Fibroblast of upper back skin (primary cell): ENCODE results near the gene GRB2.
"Not testable (repeated sequence)": the region's sequence is repeated elsewhere in the genome, so short reads cannot be mapped to it uniquely, and the experiment has no call there.

Experiments
- DNase-seq: peaks from one replicate; pipeline ENCODE4 v3.0.0-alpha.2; 2013

GRB2 gene

DNA sequence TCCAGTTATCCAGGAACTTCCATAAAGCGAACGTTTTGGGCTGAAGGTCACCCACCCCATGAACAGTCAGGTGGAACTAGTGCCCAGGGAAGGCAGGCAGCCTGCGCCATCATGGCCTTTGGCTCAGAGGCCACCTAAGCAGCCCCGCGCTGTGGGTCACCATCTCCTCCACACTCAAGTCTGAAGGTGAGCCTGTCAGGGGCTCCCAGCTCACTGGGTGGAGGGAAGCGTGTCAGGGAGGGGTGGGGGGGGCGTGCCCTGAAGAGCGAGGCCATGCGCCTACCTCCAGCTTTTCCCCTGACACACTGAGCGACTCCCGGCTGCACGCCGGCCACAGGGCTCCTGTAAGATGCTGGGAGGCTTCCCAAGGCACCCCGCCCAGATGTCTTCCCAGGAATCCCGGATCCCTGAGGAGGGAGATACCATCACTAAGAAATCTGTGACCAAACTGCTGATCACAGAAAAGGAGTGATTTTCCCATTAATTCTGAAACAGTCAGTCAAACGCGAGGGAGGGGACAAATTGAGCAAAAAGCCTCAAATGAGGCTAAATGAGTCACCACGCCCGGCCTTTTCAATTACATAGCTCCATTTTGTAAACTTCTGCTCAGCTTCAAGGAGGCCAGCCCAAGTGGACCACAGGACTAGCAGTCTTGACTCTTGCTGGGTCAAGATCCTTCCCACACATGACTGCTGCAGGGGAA is 89.8 kb downstream of the GRB2 start:
- DNase-seq: no peak

DNA sequence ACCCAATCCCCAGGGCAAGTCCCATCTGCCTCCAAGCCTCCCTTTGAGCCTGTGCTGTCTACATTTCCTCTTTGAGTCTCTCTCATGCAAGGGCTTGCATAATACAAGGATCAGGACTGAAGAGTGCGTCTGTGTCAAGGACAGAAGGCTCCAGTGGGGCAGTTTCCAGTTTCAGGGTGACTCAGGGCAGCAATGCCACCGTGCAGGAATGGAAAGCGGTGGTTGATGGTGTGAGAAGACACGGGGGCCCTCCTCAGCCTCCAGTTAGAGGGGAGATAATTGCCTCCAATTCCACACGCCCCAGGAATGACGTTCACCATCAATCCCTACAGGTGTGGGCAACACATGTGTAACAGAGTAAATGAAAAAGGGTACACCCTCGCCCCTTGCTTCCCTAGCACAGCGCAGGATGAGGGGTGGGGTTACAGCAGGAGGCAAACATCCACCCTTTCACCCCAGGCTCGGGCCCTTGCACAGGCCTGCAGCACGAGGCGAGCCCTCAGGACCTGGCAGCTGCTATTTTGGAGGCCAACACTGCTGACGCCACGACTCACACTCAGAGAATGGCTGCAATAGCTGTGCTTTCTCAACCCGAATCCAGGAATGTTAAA is 91.4 kb downstream of the GRB2 start:
- peak; percentile 42 for DNase-seq

DNA sequence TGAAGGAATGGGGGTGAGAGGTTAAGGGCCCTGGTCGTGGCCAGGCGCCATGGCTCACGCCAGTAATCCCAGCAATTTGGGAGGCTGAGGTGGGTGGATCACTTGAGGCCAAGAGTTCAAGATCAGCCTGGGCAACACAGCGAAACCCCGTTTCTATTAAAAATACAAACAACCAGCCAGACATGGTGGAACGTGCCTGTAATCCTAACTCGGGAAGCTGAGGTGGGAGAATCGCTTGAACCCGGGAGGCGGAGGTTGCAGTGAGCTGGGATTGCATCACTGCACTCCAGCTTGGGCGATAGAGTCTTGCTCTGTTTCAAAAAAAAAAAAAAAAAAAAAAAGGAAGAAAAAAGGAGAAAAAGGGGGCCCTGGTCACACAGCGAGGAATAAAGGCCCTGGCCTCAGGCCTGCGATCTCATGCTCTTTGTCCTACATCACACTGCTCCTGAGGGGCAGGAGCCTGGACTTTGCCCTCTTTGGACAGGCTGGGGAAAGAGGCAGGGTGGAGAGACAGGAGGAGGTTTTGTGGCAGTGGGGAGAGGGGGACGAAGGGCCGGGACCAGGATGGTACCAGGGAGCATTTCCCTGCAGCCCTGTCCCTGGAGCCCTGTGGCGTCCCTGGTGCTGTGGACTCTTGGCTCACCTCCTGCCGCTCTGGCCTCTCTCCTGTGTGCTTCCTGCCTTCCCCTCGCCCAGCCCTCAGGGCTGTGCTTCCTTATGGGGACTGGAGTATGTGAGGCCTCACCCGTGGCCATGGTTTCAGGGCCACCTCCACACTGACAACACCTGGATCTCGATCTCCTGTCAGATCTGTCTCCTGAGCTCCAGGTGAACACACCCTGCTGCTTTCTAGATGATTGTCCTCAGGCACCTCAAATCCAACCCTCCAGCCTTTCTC is 96.5 kb downstream of the GRB2 start:
- DNase-seq: no peak

DNA sequence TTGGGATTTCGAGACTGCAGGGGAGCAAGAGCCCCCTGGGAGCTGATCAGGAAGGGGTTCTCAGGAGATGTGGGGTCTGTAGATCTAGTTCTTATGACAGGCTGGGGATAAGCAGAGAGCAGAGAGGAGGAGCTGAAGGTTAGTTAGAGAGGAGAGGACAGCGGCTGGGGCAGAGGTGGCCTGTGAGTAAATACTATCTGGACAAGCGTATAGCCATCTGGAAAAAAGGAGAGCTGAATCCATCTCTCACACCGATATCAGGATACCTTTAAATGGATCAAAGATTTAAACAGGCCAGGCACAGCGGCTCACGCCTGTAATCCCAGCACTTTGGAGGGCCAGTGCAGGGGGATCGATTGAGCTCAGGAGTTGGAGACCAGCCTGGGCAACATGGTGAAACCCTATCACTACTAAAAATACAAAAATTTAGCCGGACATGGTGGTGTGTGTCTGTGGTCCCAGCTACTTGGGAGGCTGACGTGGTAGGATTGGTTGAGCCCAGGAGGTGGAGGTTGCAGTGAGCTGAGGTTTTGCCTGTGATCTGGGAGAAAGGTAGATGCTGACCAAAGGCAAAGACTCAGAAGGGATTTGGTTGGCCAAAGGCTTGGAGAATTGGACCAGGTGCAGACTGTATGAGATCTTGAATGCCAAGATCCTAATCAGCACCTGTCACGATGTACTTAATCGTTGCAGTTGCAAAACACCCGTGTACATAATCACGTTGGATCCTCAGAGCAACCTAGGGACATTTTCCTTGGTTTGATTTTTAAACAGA is 97.3 kb downstream of the GRB2 start:
- no peak for DNase-seq

DNA sequence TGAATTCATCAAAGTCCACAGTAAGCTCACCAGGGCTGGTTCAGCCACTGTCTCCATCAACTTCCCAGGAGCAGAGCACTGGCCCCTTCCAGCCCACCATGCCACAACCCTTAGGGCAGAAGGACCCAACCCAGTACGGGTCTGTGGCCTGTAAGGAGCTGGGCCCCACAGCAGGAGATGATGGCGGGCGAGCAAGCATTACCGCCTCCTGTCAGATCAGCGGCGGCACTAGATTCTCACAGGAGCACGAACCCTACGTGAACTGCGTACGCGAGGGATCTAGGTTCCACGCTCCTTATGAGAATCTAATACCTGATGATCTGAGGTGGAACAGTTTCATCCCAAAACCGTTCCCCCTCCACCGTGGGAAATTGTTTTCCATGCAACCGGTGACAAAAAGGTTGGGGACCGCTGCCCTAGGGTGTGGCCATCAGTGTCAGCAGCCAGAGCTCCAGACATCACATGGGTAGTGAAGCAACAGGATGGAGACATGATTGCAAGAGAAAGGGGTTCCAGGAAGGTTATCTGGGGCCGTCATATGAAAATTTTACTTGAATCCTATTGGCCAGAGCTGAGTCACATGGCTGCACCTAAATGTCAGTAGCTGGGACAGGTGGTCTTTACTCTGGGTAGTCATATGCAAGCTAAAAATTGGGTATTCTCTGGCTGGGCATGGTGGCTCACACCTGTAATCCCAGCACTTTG is 103.8 kb downstream of the GRB2 start:
- no peak for DNase-seq

DNA sequence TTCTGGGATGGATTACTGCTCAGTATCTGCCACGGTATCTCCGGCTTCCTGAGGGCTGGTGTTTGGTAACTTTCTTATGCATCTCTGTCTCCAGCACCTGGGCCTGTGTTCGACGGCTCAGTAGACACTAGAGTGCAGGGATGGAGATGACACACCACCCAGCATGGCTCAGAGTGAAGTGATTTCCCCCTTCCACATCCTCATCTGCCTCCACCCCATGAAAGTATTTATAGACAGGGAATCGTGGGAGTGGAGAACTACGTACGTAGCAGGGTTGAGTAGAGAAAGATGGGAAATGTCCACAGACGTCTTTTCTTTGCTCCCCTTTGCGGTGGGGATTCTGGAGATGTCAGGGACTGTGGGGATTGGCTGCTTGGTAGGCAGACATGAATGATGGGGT is 104.4 kb downstream of the GRB2 start:
- DNase-seq: no peak

DNA sequence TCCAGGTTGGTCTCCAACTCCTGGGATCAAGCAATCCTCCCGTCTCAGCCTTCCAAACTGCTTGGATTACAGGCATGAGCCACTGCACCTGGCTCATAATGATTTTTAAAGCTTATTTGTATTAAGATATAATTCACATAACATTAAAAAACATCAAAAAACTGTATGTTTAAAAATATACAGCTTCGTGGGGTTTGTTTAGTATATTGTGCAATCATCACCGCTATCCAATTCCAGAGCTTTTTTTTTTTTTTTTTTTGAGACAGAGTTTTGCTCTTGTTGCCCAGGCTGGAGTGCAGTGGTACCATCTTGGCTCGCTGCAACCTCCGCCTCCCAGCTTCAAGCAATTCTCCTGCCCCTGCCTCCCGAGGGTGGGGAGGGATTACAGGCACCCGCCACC is 105.2 kb downstream of the GRB2 start:
- DNase-seq: no peak

DNA sequence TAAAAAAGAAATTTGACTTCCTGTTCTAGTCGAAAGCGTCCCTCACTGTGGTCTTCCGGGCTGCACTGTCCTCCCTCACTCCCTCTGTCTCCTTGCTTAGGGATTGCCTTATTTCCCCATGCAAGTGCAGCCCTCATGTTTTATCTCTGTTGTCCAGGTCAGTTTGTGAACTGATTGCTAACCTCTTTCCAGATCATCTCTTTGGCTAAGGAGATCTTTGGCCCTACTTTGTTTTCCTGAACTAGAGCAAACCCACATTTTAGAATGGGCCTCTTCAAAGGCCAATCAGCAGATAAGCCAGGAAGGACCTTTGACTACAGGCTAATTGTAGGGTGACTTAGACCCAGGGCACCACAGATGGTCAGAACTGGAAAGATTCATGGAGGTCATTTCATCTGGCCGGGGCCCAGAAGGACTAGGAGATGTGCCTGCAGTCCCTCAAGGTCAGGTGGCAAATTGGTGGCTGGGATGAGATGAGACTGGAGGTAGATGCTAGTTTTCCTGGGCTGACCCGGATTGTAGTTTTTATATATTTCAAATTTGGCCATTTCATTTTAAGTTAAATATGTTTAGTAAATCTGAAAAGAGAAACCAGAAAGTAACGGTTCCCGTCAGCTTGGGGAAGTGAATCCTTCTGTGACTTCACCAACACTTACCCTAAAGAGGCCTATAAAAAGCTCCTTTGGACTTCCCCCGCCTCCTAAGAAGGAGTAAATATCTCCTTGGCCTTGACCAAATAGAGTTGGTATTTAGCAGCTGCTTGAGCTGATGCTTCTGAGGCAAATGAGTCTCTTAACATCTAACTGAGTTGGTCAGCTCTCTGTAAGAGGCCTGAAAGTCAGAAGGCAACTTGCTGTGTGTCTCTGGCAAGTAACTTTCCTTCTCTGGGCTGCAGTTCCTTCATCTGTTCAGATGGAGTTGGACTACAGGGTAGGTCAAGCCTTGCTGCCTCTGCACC is 110.0 kb downstream of the GRB2 start:
- DNase-seq: no peak

DNA sequence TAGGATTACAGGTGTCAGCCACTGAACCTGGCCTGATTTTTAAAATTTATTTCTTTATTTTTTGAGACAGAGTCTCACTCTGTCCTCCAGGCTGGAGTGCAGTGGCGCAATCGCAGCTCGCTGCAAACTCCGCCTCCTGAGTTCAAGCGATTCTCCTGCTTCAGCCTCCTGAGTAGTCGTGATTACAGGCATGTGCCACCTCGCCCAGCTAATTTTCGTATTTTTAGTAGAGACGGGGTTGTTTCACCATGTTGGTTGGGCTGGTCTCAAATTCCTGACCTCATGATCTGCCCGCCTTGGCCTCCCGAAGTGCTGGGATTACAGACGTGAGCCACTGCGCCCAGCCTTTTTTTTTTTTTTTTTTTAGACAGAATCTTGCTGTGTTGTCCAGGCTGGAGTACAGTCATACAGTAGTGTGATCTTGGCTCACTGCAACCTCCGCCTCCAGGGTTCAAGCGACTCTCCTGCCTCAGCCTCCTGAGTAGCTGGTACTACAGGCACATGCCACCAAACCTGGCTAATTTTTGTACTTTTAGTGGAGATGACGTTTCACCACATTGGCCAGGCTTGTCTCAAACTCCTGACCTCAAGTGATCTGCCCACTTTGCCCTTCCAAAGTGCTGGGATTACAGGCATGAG is 112.5 kb downstream of the GRB2 start:
- not testable (repeated sequence) for DNase-seq

DNA sequence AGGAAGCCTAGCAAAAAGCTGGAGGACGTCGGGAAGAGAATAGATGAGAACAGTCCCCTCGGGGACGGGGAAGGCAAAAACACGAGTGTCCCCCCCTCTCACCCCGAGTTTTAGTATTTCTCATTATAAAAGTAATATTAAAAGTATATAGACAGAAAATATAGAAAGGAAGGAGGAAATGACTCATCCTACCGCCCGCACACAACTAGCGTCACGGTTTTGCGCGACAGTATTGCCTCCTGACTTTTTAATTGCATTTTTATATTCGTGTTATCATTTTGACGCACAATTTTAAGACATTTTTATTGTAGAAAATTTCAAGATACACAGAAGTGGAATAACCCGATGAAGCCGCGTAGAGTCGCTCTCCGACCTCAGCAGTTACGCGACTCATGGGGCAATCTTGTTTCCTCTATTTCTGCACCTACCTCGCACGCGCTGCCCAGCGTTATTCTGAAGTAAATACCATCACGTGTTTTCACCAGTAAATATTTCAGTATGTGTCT is 115.6 kb downstream of the GRB2 start:
- DNase-seq: peak; percentile 43

DNA sequence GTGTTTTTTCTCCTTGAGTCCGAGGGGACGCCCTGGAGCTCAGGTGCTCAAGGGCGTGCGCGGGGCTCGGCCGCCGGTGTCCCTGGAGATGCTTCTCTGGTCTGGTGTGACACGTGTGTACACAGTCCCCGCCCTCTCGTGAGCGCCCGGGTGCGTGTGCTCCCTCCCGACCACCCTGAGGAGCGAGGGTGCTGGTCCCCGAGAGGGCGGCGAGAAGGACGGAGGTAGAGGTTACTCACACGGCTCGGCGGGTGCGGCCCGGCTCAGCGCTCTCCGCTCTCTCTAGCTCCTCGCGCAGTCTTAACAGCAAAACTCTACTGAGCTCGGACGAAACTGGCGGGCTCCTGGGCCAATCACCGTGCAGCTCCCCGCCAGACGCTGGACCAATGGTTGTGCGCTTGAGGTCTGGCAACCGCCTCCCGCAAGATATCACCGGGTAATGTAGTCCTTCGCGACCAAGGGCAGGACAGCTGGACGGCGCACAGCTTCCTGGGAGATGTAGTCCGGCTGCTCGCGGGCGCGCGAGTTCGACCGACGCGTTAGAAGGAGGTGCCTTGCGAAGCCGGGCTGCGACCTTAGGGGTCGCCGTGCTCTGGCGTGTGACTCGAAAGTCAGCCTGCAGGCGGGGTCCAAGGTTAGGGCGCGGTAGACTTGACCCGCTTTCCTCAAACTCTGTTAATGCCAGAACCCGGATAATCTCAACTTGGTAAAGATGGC is 116.2 kb downstream of the GRB2 start, which contains the start of gene SLC25A19:
Gene SLC25A19 (minus strand): TSS at position 319 of the 717 bp plus-strand sequence. CDS start 2,669 bp downstream, outside the sequence.
- DNase-seq: peak; percentile 98

DNA sequence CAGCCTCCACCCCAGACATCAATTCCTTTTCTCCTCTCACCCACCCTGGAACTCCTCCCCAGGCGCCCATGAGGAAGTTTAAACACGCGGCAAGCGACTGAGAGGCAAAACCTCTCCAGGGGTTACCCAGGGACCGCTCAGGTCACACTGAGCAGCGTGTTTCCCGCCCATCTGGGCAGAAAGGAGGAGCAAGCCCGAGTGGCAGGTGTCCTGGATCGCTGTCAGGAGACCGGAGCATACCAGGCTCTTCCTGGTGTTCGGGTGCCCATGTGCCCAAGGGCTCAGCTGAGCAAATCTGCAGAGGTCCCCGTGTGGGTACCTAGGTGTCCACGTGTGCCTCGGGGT is 116.7 kb downstream of the GRB2 start:
- DNase-seq: no peak

DNA sequence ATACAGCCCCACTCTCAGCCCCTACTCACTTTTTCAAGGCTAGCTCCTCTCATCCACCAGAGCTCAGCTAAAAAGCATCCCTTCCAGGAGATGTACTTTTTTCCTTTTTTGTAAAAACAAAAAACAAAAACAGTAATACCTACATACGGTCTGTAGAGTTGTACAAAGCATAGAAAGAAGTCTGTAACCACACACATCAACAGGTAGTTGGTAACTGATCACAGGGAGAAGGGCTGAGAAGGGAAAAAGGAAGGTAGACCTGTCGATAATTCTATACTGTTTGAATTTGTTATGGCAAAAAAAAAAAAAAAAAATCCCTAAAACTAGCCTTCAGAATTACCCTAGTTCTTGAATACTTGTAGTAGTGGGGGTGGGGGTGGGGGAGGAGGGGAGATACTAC is 117.1 kb downstream of the GRB2 start:
- no peak for DNase-seq

DNA sequence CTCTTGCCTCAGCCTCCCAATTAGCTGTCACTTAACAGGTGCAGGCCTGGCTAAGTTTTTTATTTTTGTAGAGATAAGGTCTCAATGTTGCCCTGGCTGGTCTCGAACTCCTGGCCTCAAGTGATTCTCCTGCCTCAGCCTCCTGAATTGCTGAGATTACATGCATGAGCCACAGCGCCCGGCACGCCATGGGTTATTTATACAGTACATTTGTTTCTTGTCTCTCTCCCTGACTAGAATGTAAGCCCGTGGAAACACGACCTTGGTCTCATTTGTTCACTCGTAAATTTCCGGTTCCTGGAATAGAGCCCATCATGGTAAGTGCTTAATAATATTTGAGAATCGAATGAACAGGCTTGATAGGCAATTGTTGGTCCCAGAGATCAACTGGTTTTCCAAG is 118.3 kb downstream of the GRB2 start:
- no peak for DNase-seq

DNA sequence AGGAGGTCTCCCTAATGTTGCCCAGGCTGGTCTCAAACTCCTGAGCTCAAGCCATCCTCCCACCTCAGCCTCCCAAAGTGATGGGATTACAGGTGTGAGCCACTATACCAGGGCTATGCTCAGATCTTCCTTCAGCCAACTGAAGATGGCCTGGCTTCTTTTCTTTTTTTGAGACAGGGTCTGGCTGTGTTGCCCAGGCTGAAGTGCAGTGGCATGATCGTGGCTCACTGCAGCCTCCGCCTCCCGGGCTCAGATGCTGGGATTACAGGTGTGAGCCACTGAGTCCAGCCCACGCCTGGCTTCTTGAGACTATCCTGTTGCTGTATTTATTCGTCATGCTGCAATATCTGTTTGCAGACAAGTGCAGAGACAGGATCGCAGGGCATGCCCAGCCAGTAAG is 120.4 kb downstream of the GRB2 start:
- DNase-seq: no peak

DNA sequence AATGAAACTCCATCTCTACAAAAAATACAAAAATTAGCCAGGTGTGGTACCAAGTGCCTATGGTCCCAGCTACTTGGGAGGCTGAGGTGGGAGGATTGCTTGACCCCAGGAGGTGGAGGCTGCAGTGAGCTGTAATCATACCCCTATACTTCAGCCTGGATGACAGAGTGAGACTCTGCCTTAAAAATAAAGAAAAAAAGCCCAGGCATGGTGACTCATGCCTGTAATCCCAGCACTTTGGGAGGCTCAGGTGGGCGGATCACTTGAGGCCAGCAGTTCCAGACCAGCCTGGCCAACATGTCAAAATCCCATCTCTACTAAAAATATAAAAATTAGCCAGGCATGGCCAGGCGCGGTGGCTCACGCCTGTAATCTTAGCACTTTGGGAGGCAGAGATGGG is 125.3 kb downstream of the GRB2 start:
- not testable (repeated sequence) for DNase-seq

DNA sequence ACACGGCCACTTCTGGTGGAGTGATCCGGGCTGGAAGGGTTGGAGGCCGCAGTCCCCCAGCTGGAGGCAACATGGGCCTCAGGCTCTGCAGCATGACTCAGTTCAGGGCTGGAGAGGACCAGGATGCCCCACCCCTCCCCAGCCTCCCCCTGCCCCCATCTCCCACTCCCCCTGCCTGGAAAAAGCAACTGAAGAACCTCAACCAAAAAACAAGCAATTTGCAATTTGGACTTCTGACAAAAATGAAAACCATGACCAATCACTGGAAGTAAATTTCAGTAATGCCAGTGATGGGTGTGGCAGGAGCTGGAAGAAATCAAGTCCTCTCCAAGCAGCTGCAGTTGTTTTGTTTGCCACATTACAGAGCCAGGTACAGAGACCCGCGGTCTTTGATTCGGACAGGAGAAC is 127.8 kb downstream of the GRB2 start:
- peak; percentile 64 for DNase-seq

DNA sequence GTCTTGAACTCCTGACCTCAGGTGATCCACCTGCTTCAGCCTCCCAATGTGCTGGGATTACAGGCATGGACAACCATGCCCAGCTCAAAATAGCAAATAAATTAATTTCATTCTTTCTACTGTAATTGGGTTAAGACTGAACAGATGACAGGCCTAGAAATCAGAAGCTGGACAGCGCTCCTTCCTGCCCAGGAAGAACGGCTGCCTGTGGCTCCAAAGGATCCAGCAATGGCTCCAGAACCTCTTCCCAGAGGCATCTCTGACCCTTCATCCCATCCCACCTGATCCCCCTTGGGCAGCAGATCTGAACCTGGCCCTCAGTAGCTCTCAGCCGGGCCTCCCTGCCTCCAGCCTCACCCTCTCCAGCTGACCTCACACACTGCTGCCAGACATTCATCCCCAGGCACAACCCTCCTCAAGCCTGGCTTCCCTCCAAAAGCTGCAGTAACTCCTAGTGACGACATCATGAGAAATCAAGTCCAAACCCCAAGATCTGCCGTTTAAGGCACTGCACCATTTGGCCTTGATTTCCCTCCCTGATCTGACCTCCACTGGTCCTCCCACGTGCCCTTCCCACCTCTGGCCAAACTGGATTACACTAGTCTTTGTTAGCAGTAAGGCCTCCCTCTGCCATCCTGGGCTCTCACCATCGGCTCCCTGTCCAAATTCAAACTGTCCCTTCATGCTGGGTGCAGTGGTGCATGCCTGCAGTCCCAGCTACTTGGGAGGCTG is 131.3 kb downstream of the GRB2 start:
- DNase-seq: peak; percentile 65

DNA sequence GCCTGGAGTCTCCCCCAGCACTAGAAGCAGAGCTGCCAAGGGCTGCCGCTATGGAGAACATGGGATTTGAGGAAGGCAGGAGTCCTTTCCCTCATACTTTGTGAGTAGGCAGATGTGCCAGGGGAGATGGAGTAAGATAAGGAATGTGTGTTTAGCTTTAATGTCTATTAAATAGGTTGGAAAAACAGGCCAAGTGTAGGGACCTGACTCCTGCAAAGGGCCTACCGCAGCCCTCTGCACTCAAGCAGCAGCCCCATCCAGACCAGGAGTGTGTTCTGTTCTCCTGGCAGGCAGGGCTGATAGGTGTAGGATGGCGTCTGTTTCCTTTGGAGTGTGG is 132.7 kb downstream of the GRB2 start:
- no peak for DNase-seq
